Mucosa of gallbladder (tissue), 1 donor: ENCODE measurements around the gene PTPN12. TPM values are rescaled to one million over a fixed set of nuclear protein-coding genes. Genes with fewer than 3 reads are reported as not detected.
"Not testable (repeated sequence)": the region's sequence is repeated elsewhere in the genome, so short reads cannot be mapped to it uniquely, and the experiment has no call there.

ENCODE experiments used
- DNase-seq: peaks from one replicate; pipeline ENCODE4 v3.0.0-alpha.2; 2020; ENCODE audit warnings: low spot score
- total RNA-seq: library from RNA; stranded (reverse); gene quantifications from one replicate; pipeline ENCODE4 v1.2.1, GENCODE V29; 2021
- donor health status: DM: no; HTN: no; CAD: no.

Gene PTPN12
- total RNA-seq = 50.4 TPM

- no peak for DNase-seq
Observed at GRCh38 chr7:77537136-77537777, at the start of gene PTPN12. Gene PTPN12, plus strand, starts transcription at chr7:77537295. Its CDS starts 252 bp downstream, at chr7:77537547.

- no peak for DNase-seq
Observed at GRCh38 chr7:77488986-77489385, 48.1 kb upstream of the PTPN12 start.

DNA sequence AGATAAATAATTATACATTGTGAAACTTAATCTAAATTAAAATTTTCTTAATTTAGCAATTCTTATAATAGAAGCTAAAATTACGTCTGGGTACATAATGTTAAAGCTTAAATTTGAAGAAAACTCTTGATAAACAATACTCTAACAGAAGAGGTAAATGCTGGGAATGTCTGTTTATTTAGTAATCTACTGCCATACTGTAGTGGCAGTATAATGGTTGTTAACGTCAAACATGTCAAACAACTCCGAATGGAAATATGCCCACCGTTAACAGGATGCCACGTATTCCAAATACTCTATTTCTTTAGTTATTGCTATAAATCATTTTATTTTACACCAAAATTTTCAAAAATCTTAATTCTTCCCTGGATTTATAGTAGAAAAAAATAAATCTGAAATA is 40.0 kb upstream of the PTPN12 start:
- DNase-seq = no peak

DNA sequence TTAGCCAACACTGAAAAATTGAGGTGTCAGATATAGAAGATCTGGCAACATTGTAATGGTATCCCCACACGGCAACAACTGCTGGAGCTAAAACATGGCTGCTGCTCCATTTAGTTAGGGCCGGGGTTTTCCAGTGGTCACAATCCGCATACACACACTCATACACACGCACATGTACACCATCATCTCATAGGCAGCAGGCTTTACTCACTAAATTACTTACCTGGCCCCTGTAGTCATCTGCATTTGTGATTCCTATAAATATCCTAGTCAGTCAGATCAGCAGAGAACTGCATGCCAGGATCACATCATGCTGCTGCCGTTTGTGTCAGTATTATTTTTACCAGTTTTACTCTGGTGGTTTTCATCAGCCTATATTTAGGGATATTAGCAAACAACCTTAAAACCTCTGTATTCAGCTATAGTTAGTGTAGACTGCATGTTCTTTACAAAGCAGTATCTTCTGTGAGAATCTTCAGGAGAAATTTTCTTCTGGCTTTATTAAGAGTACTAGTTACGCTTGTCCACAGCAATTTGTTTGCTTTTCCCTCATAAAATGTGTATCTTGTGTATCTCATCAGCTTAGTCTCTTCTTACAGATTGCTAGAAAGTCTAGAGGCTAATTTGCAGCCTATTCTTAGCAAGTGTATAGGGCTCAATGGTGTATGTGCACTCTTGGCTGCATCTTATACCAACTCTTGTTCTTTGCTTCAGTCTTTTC is 38.3 kb upstream of the PTPN12 start:
- DNase-seq = no peak

GRCh38 chr7:77501192-77501515 is 35.9 kb upstream of the PTPN12 start:
- no peak for DNase-seq

- no peak for DNase-seq
Observed at GRCh38 chr7:77504951-77505350, 32.1 kb upstream of the PTPN12 start.

DNA sequence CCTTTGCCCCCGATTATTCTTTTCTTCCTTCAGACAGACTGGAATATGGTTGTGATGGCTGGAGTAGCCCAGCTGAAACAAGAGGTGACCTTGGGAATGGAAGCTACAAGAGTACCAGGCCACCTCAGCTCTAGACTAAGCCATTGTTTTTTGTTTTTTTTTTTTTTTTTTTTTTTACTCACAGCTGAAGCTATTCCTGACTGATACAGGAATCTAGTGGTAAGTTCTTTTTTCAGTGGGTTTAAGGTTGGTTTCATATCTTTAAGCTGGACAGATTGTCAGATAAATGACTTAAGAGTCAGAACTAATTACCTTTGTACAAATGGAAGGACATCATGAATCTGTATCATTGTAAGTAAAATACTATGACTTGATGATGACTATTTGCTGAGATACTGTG is 30.2 kb upstream of the PTPN12 start:
- DNase-seq = no peak

GRCh38 chr7:77513002-77513670 is 24.0 kb upstream of the PTPN12 start:
- DNase-seq = not testable (repeated sequence)

DNA sequence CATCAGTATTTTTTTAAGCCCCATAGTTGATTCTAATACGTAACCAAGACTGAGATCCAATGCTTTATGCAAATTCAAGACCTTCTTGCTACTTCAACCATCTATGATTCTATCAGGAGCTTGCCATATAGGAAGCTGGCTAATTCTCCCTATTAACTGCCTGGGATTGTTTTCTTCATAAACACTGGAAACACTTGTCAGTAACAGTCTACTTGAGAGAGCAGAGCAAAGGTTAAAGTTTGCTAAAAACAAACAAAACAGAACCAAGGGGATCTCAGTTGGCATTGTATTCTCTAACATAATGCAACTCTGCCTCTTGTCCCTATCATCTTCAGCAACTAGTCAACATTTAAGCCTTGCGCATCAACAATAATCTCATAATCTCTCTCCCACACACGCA is 21.0 kb upstream of the PTPN12 start:
- DNase-seq = no peak

DNA sequence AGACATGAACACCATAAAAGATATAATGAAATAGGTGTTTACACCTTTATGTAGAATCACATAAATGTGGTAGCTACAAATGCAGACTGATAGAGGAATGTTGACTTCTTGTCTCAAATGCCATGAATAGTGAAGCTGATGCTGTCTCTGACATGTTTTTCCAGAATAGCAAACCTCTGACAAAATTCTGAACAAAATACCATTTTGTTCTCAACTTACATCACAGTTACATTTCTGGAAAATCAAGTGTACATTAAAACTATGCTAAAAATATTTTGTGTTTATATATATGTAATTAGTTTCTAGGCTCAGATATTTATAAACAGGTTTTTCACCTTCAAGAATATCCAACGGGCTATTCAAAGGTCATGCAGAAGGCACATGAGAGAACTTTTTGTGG is 16.8 kb upstream of the PTPN12 start:
- no peak for DNase-seq

DNA sequence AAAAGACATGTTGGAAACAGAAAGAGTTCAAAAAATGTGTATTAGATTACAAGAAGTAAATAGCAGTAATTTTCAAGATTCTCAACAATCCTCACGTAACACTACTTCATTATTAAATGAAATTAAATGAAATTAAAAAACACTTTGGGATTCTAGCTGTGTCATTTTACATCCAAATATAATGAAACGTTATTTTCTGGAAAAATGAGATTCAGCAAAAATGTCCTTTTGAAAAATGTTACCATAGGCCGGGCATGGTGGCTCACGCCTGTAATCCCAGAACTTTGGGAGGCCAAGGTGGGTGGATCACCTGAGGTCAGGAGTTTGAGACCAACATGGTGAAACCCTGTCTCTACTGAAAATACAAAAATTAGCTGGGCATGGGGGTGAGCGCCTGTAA is 15.6 kb upstream of the PTPN12 start:
- not testable (repeated sequence) for DNase-seq

- DNase-seq = no peak
Observed at GRCh38 chr7:77524731-77525130, 12.4 kb upstream of the PTPN12 start.

GRCh38 chr7:77525231-77525630 is 11.9 kb upstream of the PTPN12 start:
- no peak for DNase-seq

DNA sequence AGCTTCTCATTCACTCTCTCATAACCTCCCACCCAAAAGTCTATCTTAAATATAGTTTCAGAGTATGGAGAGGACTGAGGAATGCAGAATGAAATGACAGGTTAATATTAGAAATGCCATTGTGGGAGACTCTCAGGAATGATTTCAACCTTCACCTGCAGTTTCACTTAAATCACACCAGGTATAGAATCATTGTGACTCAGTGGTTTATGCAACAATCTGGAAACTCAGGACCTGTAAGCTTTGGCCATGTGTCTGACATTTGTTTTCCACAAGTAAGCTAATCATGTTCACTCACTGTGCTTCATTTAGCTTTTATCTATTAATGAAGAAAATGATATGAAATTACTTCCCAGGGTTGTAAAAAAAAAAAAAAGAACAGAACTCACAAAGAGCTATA is 8.7 kb upstream of the PTPN12 start:
- no peak for DNase-seq

DNA sequence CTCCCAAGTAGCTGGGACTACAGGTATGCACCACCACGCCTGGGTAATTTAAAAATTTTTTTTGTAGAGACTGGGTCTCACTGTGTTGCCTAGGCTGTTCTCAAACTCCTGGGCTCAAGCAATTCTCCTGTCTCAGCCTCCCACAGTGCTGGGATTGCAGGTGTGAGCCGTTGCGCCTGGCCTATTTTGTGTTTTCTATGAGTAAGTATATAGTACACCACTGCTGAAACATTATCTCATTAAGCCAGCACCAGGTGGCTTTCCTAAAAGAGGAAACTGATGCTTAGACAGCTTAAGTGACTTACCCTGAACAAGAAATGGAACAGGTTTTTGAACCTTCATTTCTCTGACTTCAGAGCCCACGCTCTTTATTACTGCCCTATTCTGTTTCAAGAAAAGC is 7.8 kb upstream of the PTPN12 start:
- DNase-seq = no peak

- no peak for DNase-seq
Observed at GRCh38 chr7:77531038-77531437, 6.1 kb upstream of the PTPN12 start.

GRCh38 chr7:77532247-77532646 is 4.8 kb upstream of the PTPN12 start:
- DNase-seq = no peak

DNA sequence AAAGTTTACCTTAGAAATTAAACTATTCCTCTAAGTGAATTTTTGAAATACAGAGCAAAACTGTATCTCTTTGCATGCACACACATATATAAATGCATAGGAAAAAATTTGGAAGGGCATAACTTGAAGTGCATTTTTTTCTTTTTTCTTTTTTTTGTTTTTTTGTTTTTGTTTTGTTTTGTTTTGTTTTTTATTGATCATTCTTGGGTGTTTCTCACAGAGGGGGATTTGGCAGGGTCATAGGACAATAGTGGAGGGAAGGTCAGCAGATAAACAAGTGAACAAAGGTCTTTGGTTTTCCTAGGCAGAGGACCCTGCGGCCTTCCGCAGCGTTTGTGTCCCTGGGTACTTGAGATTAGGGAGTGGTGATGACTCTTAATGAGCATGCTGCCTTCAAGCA is 4.4 kb upstream of the PTPN12 start:
- not testable (repeated sequence) for DNase-seq

- DNase-seq = not testable (repeated sequence)
Observed at GRCh38 chr7:77534046-77534445, 3.0 kb upstream of the PTPN12 start.

DNA sequence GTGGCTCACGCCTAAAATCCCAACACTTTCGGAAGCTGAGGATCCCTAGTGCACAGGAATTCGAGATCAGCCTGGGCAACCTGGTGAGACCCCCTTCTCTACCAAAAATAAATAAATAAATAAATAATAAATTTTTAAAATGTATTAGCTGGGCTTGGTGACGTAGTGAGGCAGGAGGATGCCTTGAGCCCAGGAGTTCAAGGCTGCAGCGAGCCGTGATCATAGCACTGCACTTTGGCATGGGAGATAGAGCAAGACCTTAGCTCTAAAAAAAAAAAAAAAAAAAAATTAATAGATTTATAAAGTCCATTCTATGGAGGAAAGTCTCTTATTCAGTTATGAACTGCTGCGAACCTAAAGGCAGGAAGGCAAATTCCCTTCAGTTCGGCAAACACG is 1.1 kb upstream of the PTPN12 start:
- no peak for DNase-seq

GRCh38 chr7:77536413-77537135 is 521 bp upstream of the PTPN12 start:
- DNase-seq = peak; percentile 97

GRCh38 chr7:77537778-77538280 is 734 bp downstream of the PTPN12 start:
- peak; percentile 16 for DNase-seq
